Neural cell (in vitro differentiated cells): ENCODE measurements around the gene PLAC9. TPM values are rescaled to one million over a fixed set of nuclear protein-coding genes. Genes with fewer than 3 reads are reported as not detected.

Experiments
- H2AFZ ChIP-seq: fragments of 200-600, 300-800 bp; sonication (generic), shearing (Covaris generic); 2 replicates; pipeline ENCODE4 v1.6.0; 2014; ENCODE audit warnings: low read depth, mild to moderate bottlenecking, antibody characterized with exemption, low read length, moderate library complexity
- H3F3A ChIP-seq: fragments of 200-600 bp; shearing (Covaris generic); 2 replicates; pipeline ENCODE4 v1.6.1; 2016; ENCODE audit warnings: mild to moderate bottlenecking, moderate library complexity, mixed read lengths, antibody characterized with exemption, low read length; ENCODE audit not compliant: insufficient read depth, poor library complexity, severe bottlenecking
- H3K27ac ChIP-seq: fragments of 200-600, 300-800 bp; sonication (generic), shearing (Covaris generic); 2 replicates; pipeline ENCODE4 v1.5.1; 2014; ENCODE audit warnings: mild to moderate bottlenecking, low read length, moderate library complexity
- H3K27me3 ChIP-seq: fragments of 300-800, 200-600 bp; sonication (generic), shearing (Covaris generic); 2 replicates; pipeline ENCODE4 v1.6.0; 2014; ENCODE audit warnings: mild to moderate bottlenecking, low read depth, low read length, moderate library complexity; ENCODE audit not compliant: insufficient read depth
- H3K36me3 ChIP-seq: fragments of 300-800, 200-600 bp; sonication (generic), shearing (Covaris generic); 2 replicates; pipeline ENCODE4 v1.5.1; 2014; ENCODE audit warnings: mild to moderate bottlenecking, antibody characterized with exemption, low read length, moderate library complexity; ENCODE audit not compliant: insufficient read depth
- H3K4me2 ChIP-seq: fragments of 300-800, 200-600 bp; sonication (generic), shearing (Covaris generic); 2 replicates; pipeline ENCODE4 v1.6.0; 2014; ENCODE audit warnings: mild to moderate bottlenecking, low read length
- H3K4me3 ChIP-seq: fragments of 300-800, 200-600 bp; sonication (generic), shearing (Covaris generic); 2 replicates; pipeline ENCODE4 v1.5.1; 2014; ENCODE audit warnings: mild to moderate bottlenecking, low read length, moderate library complexity
- H3K79me2 ChIP-seq: fragments of 200-600 bp; shearing (Covaris generic); replicated peaks from 2 replicates; pipeline ENCODE4 v1.6.0; 2014; ENCODE audit warnings: mild to moderate bottlenecking, low read length, moderate library complexity; ENCODE audit not compliant: insufficient read depth
- H3K9ac ChIP-seq: fragments of 300-800, 200-600 bp; sonication (generic), shearing (Covaris generic); 2 replicates; pipeline ENCODE4 v1.6.1; 2016; ENCODE audit warnings: mild to moderate bottlenecking, low read length, mixed read lengths
- H3K9me2 ChIP-seq: fragments of 200-600 bp; shearing (Covaris generic); 2 replicates; pipeline ENCODE4 v1.6.1; 2016; ENCODE audit warnings: mild to moderate bottlenecking, low read length, mixed read lengths; ENCODE audit not compliant: insufficient read depth
- H3K9me3 ChIP-seq: fragments of 200-600, 300-800 bp; sonication (generic), shearing (Covaris generic); 2 replicates; pipeline ENCODE4 v1.6.1; 2016; ENCODE audit warnings: mild to moderate bottlenecking, mixed run types, low read length, moderate library complexity, mixed read lengths
- H4K20me1 ChIP-seq: fragments of 200-600 bp; shearing (Covaris generic); 2 replicates; pipeline ENCODE4 v1.6.1; 2016; ENCODE audit warnings: mild to moderate bottlenecking, mixed run types; ENCODE audit not compliant: insufficient read depth
- CTCF ChIP-seq: fragments of 450-650 bp; IDR thresholded peaks from 2 replicates; pipeline ENCODE4 v1.5.1; 2014; ENCODE audit warnings: antibody characterized with exemption, mild to moderate bottlenecking, moderate library complexity; ENCODE audit not compliant: poor library complexity, severe bottlenecking
- EP300 ChIP-seq: fragments of 450-650 bp; conservative IDR thresholded peaks from 2 replicates; pipeline ENCODE4 v1.6.1; 2014; ENCODE audit warnings: antibody characterized with exemption, mild to moderate bottlenecking, moderate library complexity; ENCODE audit not compliant: poor library complexity, severe bottlenecking
- EZH2 ChIP-seq: fragments of 200-600, 300-800 bp; shearing (Covaris generic), sonication (generic); IDR thresholded peaks from 2 replicates; pipeline ENCODE4 v1.6.1; 2014; ENCODE audit warnings: antibody characterized with exemption, low read length, borderline replicate concordance, mild to moderate bottlenecking; ENCODE audit not compliant: insufficient read depth, poor library complexity, severe bottlenecking
- MXI1 ChIP-seq: fragments of 450-650 bp; conservative IDR thresholded peaks from 2 replicates; pipeline ENCODE4 v1.6.1; 2014; ENCODE audit warnings: antibody characterized with exemption, mild to moderate bottlenecking; ENCODE audit not compliant: poor library complexity, severe bottlenecking
- POLR2AphosphoS5 ChIP-seq: IDR thresholded peaks from 2 replicates; pipeline ENCODE4 v1.6.1; 2012
- RAD21 ChIP-seq: fragments of 450-650 bp; conservative IDR thresholded peaks from 2 replicates; pipeline ENCODE4 v1.6.1; 2014; ENCODE audit warnings: antibody characterized with exemption, mild to moderate bottlenecking, moderate library complexity
- REST ChIP-seq: IDR thresholded peaks from 2 replicates; pipeline ENCODE4 v1.6.1; 2012; ENCODE audit warnings: borderline replicate concordance
- SMC3 ChIP-seq: fragments of 450-650 bp; conservative IDR thresholded peaks from 2 replicates; pipeline ENCODE4 v1.6.1; 2014; ENCODE audit warnings: antibody characterized with exemption, mild to moderate bottlenecking, moderate library complexity; ENCODE audit not compliant: poor library complexity
- TAF1 ChIP-seq: IDR thresholded peaks from 2 replicates; pipeline ENCODE4 v1.6.1; 2012; ENCODE audit warnings: low read depth
- polyA plus RNA-seq: library from polyadenylated mRNA; depleted of rRNA; stranded (reverse); fragments of >200 nt; gene quantifications from 2 replicates; pipeline ENCODE4 v1.2.3, GENCODE V29; 2014

Gene PLAC9
- polyA plus RNA-seq, 1 donor from 2014 or later, result not detected

GRCh38 chr10:80168679-80169380, 36.3 kb downstream of the PLAC9 start:
- Histone ChIP-seq H3K79me2 (no peaks in the 10 kb centered on the region), H3K9ac (no peak overlapping the region), H3K4me2 (no peak overlapping the region), H4K20me1 (no peaks in the 10 kb centered on the region), H3K27me3 (no peaks in the 10 kb centered on the region), H3K9me3 (no peaks in the 10 kb centered on the region), H3K4me3 (no peak overlapping the region), H3K36me3 (no peaks in the 10 kb centered on the region), H3F3A (no peaks in the 10 kb centered on the region), H3K27ac (no peak overlapping the region), H3K9me2 (no peaks in the 10 kb centered on the region), H2AFZ (no peak overlapping the region)
- TF ChIP-seq EZH2, result no peak
- no peak for TF ChIP-seq CTCF
- no peak for TF ChIP-seq EP300

- H3K9me3 ChIP-seq, result no peaks in the 10 kb centered on the region
- H3K9me2 ChIP-seq, result no peaks in the 10 kb centered on the region
- no peaks in the 10 kb centered on the region for H4K20me1 ChIP-seq
- TF ChIP-seq SMC3 (no peak), MXI1 (no peak), POLR2AphosphoS5 (no peak), REST (no peak), EP300 (no peak), RAD21 (no peak), TAF1 (no peak), EZH2 (no peak), CTCF (no peak)
- no peak overlapping the region for H3K4me3 ChIP-seq
- H3K79me2 ChIP-seq, result no peaks in the 10 kb centered on the region
- H3K4me2 ChIP-seq, result no peak overlapping the region
- H3K27ac ChIP-seq, result no peak overlapping the region
- no peaks in the 10 kb centered on the region for H3K36me3 ChIP-seq
- no peak overlapping the region for H3K9ac ChIP-seq
- H3F3A ChIP-seq, result no peaks in the 10 kb centered on the region
- no peak overlapping the region for H2AFZ ChIP-seq
- H3K27me3 ChIP-seq, result no peaks in the 10 kb centered on the region
Observed at GRCh38 chr10:80170026-80170425, 37.5 kb downstream of the PLAC9 start.
